HG02943 (cell line): ENCODE data around the gene GALNT2.

Source experiments
- ATAC-seq: cut with Tn5 transposase; IDR thresholded peaks from one replicate; pipeline ENCODE4 v1.9.1; 2021; ENCODE audit warnings: mild to moderate bottlenecking, low read depth, moderate library complexity; ENCODE audit not compliant: unreplicated experiment

GALNT2 gene

DNA sequence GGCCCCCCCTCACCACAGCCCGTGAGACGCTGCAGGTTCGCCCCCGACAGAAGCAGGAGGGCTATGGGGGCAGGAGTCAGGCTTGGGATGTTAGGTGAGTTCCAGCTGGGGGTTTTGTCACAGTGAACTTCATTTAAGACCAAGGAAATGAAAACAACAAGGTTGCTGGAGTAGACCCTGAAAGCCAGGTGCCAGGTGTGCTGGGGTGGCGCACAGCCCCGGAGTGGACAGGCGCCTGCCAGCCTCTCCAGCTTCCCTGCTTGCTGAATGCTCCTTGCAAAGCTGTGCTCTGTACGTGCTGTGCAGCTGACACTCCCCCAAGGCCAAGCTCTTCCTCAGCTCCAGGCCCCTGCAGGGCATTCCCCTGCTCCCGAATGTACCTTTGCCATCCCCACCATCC, 256.6 kb downstream of the GALNT2 start:
- ATAC-seq = no peak

DNA sequence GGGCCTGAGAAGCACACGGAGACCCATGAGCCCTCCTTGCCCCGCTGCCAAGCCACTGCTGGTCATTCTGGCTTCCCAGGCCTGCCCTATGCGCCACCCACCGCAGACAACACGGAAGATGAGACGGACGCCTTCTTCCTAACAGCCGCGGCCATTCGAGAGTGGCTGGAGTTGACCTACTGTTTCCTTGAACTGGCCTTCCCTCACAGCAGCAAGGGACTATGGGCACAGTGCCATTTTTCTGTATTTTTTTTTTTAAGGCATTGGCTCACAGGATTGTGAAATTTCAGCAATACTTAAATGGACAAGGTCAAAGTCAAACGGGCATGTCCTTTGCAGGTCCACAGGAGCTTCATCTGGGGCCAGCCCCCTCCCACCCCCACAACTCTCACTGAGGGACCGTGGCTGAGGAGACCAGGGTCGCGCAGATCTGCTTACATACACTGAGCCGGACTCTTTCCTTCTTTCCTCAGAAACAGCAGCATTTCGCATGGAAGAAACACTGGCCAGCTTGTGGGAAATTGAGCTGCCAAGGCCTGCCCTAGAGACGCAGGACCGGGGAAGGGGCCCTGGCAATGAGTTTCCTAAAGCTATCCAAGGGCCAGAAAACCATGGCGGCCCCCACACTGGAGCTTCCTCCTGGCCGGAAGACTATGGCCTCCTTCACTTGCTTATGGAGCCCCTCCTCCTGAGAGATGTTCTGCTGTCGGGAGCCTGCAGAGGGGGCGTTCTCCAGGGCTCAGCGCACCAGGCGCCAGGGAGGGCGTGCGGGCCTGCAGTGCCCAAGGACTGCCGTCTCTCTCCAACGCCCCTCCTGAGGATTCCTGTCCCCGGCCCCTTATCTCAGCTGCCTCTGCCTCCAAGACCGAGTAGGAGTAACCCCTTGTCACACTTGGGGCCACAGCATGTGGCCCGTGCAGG, 260.2 kb downstream of the GALNT2 start:
- no peak for ATAC-seq

DNA sequence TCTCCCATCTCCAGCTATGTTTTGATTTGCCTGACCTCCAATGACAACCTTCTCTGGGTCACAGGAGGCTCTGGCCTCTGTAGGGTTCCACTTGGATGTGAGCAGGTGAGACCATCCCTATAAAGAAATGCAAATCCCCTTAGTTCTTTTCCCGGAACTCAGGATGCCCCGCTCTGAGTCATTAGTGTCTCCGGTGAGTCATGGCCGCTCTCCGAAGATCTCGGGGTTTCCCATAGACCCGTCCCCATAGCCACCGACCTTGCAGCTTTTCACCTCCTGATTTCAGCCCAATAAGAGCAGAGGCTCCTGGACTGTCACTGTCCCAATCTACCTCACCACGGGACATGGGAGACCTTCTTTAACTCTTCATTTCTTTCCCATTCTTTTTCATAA, 260.9 kb downstream of the GALNT2 start:
- no peak for ATAC-seq

DNA sequence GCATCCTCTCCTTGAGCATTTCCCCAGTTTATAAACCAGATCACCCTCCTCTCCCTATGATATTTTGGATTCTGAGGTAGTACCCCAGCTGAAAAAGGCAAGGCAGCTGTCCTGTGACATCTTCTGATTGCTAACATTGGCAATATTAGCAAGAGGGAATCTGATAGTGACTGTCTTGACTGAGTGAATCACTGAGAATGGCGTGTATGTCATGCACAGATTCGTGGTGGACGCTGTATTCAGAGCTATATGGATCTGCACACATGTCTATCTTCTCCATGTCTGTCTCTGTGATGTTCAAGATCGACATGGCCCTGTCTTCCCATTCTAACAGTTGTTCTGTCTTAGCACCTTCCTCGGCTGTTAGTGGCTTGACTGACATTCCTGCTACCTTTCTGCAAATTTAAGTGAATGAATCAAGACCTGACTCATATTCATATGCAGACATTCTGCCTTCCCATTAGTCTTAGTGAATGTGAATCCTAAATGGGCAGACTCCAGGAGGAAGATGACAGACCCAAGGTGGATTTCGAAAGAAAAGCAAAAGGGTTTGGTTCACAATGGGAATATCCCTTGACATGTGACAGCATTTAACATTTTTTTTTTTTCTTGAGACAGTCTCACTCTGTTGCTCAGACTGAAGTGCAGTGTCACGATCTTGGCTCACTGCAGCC, 261.4 kb downstream of the GALNT2 start:
- ATAC-seq = no peak

DNA sequence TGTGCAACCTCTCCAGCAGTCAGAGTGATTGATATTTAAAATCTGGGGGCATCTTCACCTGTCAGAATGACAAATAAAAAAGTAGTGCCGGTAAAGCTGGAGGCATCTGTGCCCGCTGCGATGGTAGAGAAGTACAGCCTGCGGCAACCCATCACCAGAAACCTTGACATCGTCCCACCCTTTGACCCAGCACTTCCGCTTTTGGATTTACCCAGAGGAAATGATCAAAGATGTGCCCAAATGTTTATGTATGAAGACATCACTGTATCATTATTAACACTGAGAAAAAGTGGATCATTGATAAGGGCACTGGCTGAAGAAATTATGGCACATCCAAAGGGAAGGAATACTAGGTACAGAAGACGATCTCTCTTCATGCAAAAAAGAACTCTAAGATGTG, 263.1 kb downstream of the GALNT2 start:
- no peak for ATAC-seq
